HG03045 (cell line): ENCODE results near the gene POU2AF1.

Source experiments
- ATAC-seq: cut with Tn5 transposase; IDR thresholded peaks from one replicate; pipeline ENCODE4 v1.9.1; 2021; ENCODE audit warnings: mild to moderate bottlenecking, moderate library complexity; ENCODE audit not compliant: unreplicated experiment

Gene POU2AF1

GRCh38 chr11:111362887-111363411 lies 16.1 kb downstream of the POU2AF1 start:
- ATAC-seq, result no peak

GRCh38 chr11:111361874-111362273 lies 17.2 kb downstream of the POU2AF1 start:
- no peak for ATAC-seq

- ATAC-seq, result no peak
These were observed 17.8 kb downstream of the POU2AF1 start for GRCh38 chr11:111361052-111361801.

- ATAC-seq, result no peak
These were observed 18.7 kb downstream of the POU2AF1 start for GRCh38 chr11:111360150-111361043.

GRCh38 chr11:111359223-111360149 lies 19.6 kb downstream of the POU2AF1 start:
- no peak for ATAC-seq

GRCh38 chr11:111358038-111359001 lies 20.8 kb downstream of the POU2AF1 start:
- ATAC-seq, result no peak

- ATAC-seq, result no peak
These were observed 21.7 kb downstream of the POU2AF1 start for GRCh38 chr11:111357150-111358037.

- no peak for ATAC-seq
These were observed 22.4 kb downstream of the POU2AF1 start for GRCh38 chr11:111356660-111357048.

- no peak for ATAC-seq
These were observed 23.0 kb downstream of the POU2AF1 start for GRCh38 chr11:111355956-111356659.

GRCh38 chr11:111355101-111355500 lies 24.0 kb downstream of the POU2AF1 start:
- no peak for ATAC-seq

- no peak for ATAC-seq
These were observed 24.5 kb downstream of the POU2AF1 start for GRCh38 chr11:111354601-111354891.

GRCh38 chr11:111353776-111354600 lies 25.1 kb downstream of the POU2AF1 start:
- ATAC-seq, result no peak

GRCh38 chr11:111352935-111353710 lies 26.0 kb downstream of the POU2AF1 start:
- no peak for ATAC-seq

GRCh38 chr11:111352231-111352746 lies 26.8 kb downstream of the POU2AF1 start:
- no peak for ATAC-seq

GRCh38 chr11:111351374-111352055 lies 27.6 kb downstream of the POU2AF1 start:
- no peak for ATAC-seq

- ATAC-seq, result no peak
These were observed 28.3 kb downstream of the POU2AF1 start for GRCh38 chr11:111350811-111351210.
